IMR-90 (cell line): Measurements from ENCODE around the gene CDON.

Source experiments
- POLR2A ChIP-seq: IDR thresholded peaks from 2 replicates; pipeline ENCODE4 v1.6.1; 2012; ENCODE audit warnings: mild to moderate bottlenecking, low read depth, low read length
- TF ChIP-seq, protein P1 (sequence below): fragments of 150-350 bp; IDR thresholded peaks from 2 replicates; pipeline ENCODE4 v1.6.1; 2016; ENCODE audit warnings: low read depth, mild to moderate bottlenecking, low read length, moderate library complexity, borderline replicate concordance

DNA sequence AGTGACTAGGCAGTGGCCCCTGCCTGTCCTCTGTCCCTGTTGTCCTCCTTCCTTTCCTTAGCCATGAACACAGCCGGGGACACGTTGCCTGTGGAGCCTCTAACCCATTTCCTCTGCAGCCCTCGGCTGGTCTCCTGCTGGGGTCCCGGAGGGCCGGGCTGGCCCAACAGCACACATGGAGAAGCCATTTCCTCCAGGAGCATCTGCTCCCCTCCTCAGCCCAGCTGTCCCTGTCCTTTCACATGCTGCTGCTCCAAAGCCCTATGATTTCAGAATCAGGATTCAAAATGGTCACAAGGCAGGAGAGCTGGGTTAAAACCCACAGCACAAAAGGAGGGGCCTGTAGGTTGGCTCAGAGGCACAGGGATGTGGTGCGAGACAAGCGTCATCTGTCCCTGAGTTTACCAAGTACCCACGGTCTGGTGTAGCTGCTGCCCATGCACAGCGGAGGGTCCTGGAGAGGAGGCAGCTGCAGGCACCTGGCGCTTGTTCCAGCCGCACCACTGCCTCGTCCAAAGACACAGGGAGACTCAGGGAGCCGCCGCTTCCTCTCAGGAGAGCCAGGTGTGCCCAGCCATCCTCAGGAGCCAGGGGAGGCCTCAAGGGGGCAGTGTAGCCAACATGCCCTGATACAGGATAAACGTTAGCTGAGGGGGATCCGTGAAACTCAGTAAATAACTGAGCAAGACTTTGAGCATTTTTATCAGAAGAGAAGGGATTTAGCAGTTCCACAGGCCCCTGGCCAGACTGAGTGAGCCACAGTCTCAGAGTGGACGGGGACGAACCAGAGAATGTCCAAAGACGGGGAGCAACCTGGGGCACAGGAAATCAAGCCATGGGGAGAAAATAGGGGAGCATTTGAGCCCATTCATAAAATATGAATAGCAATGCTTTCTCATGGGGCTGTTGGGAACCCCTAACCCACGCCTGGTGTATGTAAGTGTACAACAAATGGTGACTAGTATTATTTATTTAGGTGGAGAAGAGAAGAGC is 120.8 kb downstream of the CDON start:
- TF ChIP-seq POLR2A, result no peak
- TF ChIP-seq, protein P1, sequence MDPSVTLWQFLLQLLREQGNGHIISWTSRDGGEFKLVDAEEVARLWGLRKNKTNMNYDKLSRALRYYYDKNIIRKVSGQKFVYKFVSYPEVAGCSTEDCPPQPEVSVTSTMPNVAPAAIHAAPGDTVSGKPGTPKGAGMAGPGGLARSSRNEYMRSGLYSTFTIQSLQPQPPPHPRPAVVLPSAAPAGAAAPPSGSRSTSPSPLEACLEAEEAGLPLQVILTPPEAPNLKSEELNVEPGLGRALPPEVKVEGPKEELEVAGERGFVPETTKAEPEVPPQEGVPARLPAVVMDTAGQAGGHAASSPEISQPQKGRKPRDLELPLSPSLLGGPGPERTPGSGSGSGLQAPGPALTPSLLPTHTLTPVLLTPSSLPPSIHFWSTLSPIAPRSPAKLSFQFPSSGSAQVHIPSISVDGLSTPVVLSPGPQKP, result no peak
